ENCODE results near the gene ARHGAP42.

DNA sequence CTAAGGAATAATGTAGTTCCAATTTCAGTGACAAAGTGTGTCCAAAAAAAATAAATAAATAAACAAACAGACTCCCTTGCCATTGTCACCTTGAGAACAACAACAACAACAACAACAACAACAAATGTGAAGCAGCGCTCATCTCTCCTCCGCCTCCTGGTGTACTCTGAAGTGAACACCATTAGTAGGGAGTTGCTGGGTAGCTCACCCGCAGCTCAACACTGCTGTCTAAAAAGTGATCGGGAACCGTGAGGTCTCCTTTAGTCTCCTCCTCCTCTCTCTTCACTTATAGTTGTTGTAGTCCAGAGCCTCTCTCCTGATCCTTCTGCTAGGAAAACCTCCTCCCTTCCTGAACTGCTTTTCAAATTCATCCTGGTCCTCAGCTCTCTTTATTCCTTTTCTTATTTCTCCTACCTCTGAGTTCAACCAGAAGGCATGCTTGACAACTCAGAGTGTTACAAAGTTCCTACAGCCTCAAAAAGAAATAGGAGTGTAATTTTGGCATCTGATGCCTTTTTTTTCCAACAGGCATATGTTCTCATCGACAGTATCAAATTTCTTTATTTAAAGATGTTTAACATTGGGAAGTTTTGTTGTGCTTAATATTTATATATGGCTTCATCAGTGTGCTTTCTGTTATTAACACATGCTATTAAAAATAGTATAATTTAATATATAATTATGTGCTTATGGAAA is 227.5 kb downstream of the ARHGAP42 start:
- no peak for TF ChIP-seq POLR2A (IDR thresholded peaks at IDR 0.05)
- TF ChIP-seq, protein P1, sequence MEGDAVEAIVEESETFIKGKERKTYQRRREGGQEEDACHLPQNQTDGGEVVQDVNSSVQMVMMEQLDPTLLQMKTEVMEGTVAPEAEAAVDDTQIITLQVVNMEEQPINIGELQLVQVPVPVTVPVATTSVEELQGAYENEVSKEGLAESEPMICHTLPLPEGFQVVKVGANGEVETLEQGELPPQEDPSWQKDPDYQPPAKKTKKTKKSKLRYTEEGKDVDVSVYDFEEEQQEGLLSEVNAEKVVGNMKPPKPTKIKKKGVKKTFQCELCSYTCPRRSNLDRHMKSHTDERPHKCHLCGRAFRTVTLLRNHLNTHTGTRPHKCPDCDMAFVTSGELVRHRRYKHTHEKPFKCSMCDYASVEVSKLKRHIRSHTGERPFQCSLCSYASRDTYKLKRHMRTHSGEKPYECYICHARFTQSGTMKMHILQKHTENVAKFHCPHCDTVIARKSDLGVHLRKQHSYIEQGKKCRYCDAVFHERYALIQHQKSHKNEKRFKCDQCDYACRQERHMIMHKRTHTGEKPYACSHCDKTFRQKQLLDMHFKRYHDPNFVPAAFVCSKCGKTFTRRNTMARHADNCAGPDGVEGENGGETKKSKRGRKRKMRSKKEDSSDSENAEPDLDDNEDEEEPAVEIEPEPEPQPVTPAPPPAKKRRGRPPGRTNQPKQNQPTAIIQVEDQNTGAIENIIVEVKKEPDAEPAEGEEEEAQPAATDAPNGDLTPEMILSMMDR (IDR thresholded peaks at IDR 0.05), result no peak
